ENCODE measurements around the gene SYN1.
"Not testable (repeated sequence)": the region's sequence is repeated elsewhere in the genome, so short reads cannot be mapped to it uniquely, and the experiment has no call there.

The SYN1 gene

DNA sequence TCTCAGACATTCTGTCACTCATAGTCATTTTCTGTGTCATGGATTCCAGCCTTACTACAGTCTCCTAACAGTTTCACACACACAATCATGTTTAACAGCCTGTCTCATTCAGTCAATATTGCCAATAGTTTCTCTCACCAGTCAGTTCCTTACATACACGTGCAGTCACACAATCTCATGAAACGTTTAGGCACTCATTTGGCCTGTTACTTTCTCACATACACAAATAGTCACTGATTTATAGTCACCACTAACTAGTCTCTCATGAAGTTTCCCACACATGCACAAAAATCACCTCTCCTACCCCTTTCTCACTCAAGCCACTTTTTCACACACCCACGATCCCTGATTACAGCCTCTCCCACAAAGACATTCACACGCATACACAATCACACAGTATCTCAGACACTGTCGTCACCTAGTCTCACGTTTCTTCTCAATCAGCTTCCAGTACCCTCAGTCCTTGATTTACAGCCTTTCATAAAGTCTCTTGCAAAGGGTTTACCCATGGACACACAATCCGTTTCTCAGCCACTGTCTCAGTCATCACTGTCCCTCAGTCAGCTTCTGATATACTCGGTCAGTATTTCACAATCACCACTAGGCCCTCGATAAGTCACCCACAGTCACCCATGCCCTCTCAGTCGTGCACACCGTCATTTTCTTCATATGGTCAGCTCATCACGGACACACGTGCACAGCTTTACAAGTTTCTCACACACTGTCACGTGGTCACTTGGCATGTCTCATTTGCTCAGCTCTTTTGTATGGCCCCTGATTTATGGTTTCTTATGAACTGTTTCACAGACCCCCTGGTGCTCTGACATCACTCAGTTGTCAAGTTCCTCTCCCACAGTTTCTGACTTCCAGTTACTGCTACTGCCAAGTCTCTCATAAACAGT lies 14.3 kb upstream of the SYN1 start:
- DNase-seq (ENCODE audit: low spot score): no peak

DNA sequence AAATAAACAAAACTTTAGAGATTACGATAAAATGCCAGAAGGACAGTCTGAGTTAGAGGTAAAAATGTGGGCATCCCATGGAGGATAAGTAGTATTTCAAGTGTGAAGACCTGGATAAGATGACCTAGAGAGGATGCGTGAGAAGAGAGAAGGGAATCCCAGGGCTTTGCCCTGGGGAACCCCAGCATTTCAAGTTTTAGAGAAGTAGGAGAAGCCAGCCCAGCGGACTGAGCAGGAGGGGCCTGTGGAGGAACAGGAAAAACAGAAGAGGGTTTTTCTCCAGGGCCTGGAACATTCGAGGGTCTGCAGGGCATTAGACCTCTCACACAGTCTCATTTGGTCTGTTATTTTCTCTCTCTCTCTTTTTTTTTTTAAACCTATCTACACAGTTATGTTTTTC lies 13.0 kb upstream of the SYN1 start:
- DNase-seq (ENCODE audit: low spot score): no peak

GRCh38 chrX:47631676-47632075 lies 12.0 kb upstream of the SYN1 start:
- DNase-seq (ENCODE audit: low spot score): no peak

- DNase-seq (ENCODE audit: low spot score): no peak
Measured at GRCh38 chrX:47629419-47630200, 10.0 kb upstream of the SYN1 start, which contains the start of gene CFP. CFP (minus strand) TSS chrX:47629930; CDS start chrX:47629844, 86 bp downstream.

GRCh38 chrX:47628982-47629381 lies 9.3 kb upstream of the SYN1 start:
- no peak for DNase-seq (ENCODE audit: low spot score)

DNA sequence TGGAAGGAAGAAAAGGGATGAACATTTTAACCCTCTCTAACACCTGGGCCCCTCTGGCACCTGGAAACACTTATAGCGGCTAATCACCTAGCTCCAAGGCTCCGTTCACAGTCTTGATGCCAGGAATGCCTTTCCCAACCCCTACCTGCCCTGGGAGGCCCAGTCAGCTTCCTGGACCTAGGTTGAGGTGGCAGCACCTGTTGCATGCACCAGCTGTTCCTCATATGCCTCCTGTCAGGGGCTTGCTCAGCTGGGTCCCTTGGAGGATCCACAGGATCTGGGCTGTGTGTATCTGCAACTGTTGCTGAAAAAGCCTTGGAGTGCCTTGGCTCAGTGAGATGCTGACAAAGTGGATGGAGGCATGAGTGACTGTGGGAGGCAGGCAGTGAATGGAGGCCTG lies 5.7 kb upstream of the SYN1 start:
- DNase-seq (ENCODE audit: low spot score): no peak

- peak; percentile 51 for DNase-seq (ENCODE audit: low spot score)
Measured at GRCh38 chrX:47623540-47624027, 3.9 kb upstream of the SYN1 start.

DNA sequence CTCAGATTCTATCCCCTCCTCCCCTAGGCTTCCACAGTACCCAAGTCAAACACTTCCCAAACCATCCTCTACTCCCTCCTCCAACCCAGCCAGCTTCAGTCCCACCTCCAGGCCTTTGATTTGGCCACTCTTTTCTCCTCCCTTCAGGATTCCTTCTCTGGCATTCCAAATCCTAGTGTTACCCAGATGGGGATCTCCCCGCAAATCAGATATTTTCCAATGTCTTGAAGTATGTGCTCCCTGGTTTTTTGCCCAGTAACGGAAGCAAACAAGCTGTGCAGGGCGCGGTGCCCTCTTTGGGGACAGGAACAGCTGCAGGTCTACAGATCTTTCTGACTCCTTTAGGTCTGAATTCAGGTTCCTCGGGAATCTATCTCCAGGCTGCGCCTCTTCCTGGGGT lies 2.2 kb upstream of the SYN1 start:
- no peak for DNase-seq (ENCODE audit: low spot score)

GRCh38 chrX:47620303-47620685 lies 637 bp upstream of the SYN1 start:
- no peak for DNase-seq (ENCODE audit: low spot score)

DNA sequence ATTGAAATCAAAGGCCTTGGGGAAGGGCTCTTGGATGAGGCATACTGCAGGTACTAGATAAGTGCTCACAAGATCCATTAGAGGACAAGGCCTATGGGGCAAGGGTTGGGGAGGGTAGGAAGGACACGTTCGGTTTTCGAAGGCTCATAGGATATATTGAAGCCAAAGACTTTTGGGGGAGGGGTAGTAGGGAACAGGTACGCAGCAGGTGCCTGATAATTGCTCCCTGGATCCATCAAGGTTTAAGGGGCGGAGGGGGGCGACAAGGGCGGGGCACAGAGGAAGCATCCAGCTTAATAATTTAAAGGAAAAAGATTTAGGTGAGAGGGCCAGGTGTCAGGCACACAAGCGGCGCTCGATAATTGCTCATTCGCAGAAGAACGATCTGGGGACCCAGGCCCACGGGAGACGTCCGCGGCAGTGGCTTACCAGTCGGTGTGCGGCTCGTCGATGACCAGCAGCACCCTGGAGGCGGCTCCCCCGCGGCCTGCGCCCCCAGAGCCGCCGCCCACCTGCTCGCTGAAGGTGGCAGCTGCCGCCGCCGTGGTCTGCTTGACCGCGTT lies 653 bp downstream of the SYN1 start:
- DNase-seq (ENCODE audit: low spot score): no peak

DNA sequence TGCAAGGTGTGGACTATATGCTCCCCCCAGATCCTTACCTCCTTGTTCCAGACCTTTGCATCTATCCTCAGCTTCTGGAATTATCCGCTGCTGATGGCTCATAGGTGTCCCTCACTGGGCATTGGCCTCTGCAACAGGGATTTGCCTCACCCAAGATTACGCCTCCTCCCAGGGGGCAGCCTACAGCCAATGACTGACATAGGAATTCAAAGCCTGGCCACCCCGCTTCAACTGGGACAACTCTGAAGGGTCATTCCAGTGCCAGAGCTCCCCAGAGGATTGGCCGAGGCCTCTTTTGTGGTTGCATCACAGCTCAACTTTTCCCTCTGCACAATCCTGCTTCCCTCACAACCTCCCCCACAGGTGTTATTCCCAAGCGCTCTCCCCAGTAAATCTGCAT lies 5.0 kb downstream of the SYN1 start:
- DNase-seq (ENCODE audit: low spot score): no peak

- DNase-seq (ENCODE audit: low spot score): no peak
Measured at GRCh38 chrX:47613082-47613481, 6.6 kb downstream of the SYN1 start.

DNA sequence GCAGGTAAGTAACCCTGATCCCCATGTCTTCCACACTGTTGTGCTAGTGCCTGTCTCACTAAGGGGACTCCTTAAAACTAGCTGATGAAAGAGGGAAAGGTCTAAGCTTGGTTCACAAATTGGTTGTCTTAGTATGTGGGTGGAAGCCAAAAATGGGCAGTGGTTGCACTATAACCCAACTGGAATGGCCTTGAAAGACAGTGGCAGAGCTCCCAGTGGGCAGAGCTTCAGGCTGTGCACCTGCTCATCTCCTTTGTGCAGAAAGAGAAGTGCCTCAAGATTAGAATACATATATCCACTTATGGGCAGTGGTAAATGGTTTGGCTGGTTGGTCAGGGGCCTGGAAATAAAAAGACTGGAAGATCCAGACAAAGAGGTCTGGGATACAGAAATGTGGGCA lies 7.2 kb downstream of the SYN1 start:
- DNase-seq (ENCODE audit: low spot score): no peak

DNA sequence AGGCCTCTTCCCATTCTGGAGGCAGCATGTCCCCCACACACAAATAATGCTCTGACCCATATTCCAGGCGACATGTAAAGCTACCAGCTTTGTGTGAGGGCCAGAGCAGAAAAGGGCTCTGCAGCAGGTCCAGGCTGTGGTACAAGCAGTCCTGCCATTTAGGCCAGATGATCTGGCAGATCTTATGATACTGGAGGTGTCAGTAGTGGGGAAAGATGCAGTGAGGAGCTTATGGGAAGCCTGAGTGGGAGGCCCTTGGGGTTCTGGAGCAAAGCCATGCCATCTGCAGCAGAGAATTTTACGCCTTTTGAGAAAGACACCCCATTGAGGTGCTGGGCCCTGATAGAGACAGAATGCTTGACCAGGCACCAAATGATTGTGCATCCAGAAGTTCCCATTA lies 7.7 kb downstream of the SYN1 start:
- DNase-seq (ENCODE audit: low spot score): no peak

GRCh38 chrX:47611489-47611888 lies 8.2 kb downstream of the SYN1 start:
- DNase-seq (ENCODE audit: low spot score): no peak

DNA sequence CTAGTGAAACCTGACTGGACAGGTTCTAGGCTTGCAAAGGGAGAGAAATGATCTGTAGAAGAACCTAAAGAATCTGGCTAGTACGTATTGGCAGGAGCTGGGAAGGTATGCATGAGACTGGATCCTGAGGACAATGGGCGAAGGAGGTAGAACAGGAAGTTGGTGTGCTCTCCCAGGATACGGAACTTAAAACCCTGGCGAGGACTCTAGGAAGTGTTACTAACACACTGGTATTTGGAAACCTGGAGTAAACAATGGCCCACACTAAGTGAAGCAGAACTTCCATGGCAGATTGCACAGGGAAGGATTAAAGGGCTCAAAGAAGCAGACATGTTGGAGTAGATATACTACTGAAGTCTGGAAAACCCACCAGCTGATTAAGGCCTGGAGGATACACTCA lies 9.1 kb downstream of the SYN1 start:
- DNase-seq (ENCODE audit: low spot score): no peak

GRCh38 chrX:47608130-47608810 lies 11.4 kb downstream of the SYN1 start:
- no peak for DNase-seq (ENCODE audit: low spot score)

DNA sequence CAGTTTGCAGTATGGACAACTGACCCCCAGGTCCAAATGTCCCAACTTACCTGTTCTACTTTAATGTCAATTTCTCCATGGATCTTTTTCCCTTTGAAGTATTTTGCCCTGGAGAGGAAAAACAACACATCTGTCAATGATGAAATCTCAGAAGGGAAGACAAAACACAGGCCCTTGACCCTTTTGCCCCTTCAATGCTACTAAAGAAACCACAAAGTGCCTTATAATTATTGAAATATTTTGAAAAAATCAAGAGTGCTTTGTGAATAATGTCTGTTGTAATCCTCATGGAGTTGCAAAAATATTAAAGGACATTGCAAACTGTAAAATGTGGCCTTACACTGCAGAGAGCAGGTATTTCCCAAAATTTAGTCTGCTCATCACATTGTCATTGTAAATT lies 12.6 kb downstream of the SYN1 start:
- DNase-seq (ENCODE audit: low spot score): no peak

GRCh38 chrX:47605024-47605423 lies 14.6 kb downstream of the SYN1 start:
- no peak for DNase-seq (ENCODE audit: low spot score)

- DNase-seq (ENCODE audit: low spot score): not testable (repeated sequence)
Measured at GRCh38 chrX:47603125-47603524, 16.5 kb downstream of the SYN1 start.

DNA sequence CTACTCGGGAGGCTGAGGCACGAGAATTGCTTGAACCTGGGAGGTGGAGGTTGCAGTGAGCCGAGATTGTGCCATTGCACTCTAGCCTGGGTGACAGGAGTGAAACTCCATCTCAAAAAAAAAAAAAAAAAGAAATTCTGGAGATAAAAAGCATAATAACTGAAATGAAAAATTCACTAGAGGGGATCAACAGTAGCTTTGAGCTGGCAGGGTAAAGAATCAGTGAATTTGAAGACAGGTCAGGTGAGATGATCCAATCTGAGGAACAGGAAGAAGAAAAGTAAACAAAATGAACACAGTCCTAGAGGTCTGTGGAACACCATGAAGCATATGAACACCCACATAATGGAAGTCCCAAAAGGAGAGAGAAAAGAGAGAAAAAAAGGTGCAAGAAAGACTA lies 22.4 kb downstream of the SYN1 start:
- DNase-seq (ENCODE audit: low spot score): no peak

- no peak for DNase-seq (ENCODE audit: low spot score)
Measured at GRCh38 chrX:47596256-47596655, 23.4 kb downstream of the SYN1 start.
